ENCODE results near the gene POLR2H. TPM values are rescaled to one million over a fixed set of nuclear protein-coding genes. Genes with fewer than 3 reads are reported as not detected.

The POLR2H gene
- total and polyA plus RNA-seq, 4 experiments from 2014 or later = 56.6 to 66.1 (median 60.1) TPM

Other genes with a start within 250 kb of the POLR2H start
- gene EIF2B5, start 226.4 kb upstream of the POLR2H start, total RNA-seq = 10 to 100 TPM; 82.3 to 87.6 TPM
- gene EIF2B5, start 226.4 kb upstream of the POLR2H start, polyA plus RNA-seq = 10 to 100 TPM; 59.6 to 69.4 TPM
- gene DVL3, start 206.3 kb upstream of the POLR2H start, total RNA-seq = 10 to 100 TPM; 43.3 to 46.4 TPM
- gene DVL3, start 206.3 kb upstream of the POLR2H start, polyA plus RNA-seq = 10 to 100 TPM in 1 of 2 donors, 1 to 10 TPM in 1; 3.0 to 14.1 TPM
- 100 to 1,000 TPM; 206 to 208 TPM for gene AP2M1, start 186.9 kb upstream of the POLR2H start, total RNA-seq
- 100 to 1,000 TPM; 254 to 312 TPM for gene AP2M1, start 186.9 kb upstream of the POLR2H start, polyA plus RNA-seq
- gene ABCF3, start 175.5 kb upstream of the POLR2H start, total RNA-seq = 100 to 1,000 TPM; 122 to 124 TPM
- 10 to 100 TPM; 32.0 to 55.1 TPM for gene ABCF3, start 175.5 kb upstream of the POLR2H start, polyA plus RNA-seq
- not detected for gene VWA5B2, start 132.1 kb upstream of the POLR2H start, total RNA-seq
- gene VWA5B2, start 132.1 kb upstream of the POLR2H start, polyA plus RNA-seq = under 1 TPM in 1 of 2 donors, not detected in 1; 0.38 TPM
- 10 to 100 TPM; 37.5 to 40.6 TPM for gene ALG3, start 112.7 kb upstream of the POLR2H start, total RNA-seq
- 10 to 100 TPM; 56.5 to 67.8 TPM for gene ALG3, start 112.7 kb upstream of the POLR2H start, polyA plus RNA-seq
- gene EEF1AKMT4, start 112.0 kb upstream of the POLR2H start, total RNA-seq = 1 to 10 TPM; 1.7 to 2.1 TPM
- 1 to 10 TPM; 3.8 to 4.6 TPM for gene EEF1AKMT4, start 112.0 kb upstream of the POLR2H start, polyA plus RNA-seq
- gene CAMK2N2, start 100.2 kb upstream of the POLR2H start, total RNA-seq = under 1 TPM in 1 of 2 experiments, not detected in 1; 0.25 TPM
- not detected for gene CAMK2N2, start 100.2 kb upstream of the POLR2H start, polyA plus RNA-seq
- not detected for gene ECE2, start 85.7 kb upstream of the POLR2H start, total RNA-seq
- gene ECE2, start 85.7 kb upstream of the POLR2H start, polyA plus RNA-seq = not detected
- gene PSMD2, start 62.5 kb upstream of the POLR2H start, total RNA-seq = 100 to 1,000 TPM; 148 to 154 TPM
- gene PSMD2, start 62.5 kb upstream of the POLR2H start, polyA plus RNA-seq = 100 to 1,000 TPM; 195 to 298 TPM
- gene EIF4G1, start 47.1 kb upstream of the POLR2H start, total RNA-seq = 100 to 1,000 TPM; 236 to 246 TPM
- gene EIF4G1, start 47.1 kb upstream of the POLR2H start, polyA plus RNA-seq = 10 to 100 TPM in 1 of 2 donors, 1 to 10 TPM in 1; 3.6 to 51.1 TPM
- 1 to 10 TPM; 9.0 to 10.0 TPM for gene FAM131A, start 24.1 kb upstream of the POLR2H start, total RNA-seq
- 1 to 10 TPM; 1.1 to 1.6 TPM for gene FAM131A, start 24.1 kb upstream of the POLR2H start, polyA plus RNA-seq
- gene CLCN2, start 105 bp upstream of the POLR2H start, total RNA-seq = 1 to 10 TPM; 3.8 to 5.4 TPM
- under 1 TPM; 0.24 to 0.29 TPM for gene CLCN2, start 105 bp upstream of the POLR2H start, polyA plus RNA-seq
- gene THPO, start 16.5 kb downstream of the POLR2H start, total RNA-seq = not detected
- gene THPO, start 16.5 kb downstream of the POLR2H start, polyA plus RNA-seq = not detected
- gene CHRD, start 18.3 kb downstream of the POLR2H start, total RNA-seq = not detected
- not detected for gene CHRD, start 18.3 kb downstream of the POLR2H start, polyA plus RNA-seq
- gene EPHB3, start 200.1 kb downstream of the POLR2H start, total RNA-seq = under 1 TPM; 0.29 to 0.67 TPM
- gene EPHB3, start 200.1 kb downstream of the POLR2H start, polyA plus RNA-seq = under 1 TPM; 0.04 to 0.79 TPM